Measurements from ENCODE around the gene UBAC2.
A peak's percentile ranks its signal among the peaks of the same experiment; 100 is the strongest.

The UBAC2 gene

DNA sequence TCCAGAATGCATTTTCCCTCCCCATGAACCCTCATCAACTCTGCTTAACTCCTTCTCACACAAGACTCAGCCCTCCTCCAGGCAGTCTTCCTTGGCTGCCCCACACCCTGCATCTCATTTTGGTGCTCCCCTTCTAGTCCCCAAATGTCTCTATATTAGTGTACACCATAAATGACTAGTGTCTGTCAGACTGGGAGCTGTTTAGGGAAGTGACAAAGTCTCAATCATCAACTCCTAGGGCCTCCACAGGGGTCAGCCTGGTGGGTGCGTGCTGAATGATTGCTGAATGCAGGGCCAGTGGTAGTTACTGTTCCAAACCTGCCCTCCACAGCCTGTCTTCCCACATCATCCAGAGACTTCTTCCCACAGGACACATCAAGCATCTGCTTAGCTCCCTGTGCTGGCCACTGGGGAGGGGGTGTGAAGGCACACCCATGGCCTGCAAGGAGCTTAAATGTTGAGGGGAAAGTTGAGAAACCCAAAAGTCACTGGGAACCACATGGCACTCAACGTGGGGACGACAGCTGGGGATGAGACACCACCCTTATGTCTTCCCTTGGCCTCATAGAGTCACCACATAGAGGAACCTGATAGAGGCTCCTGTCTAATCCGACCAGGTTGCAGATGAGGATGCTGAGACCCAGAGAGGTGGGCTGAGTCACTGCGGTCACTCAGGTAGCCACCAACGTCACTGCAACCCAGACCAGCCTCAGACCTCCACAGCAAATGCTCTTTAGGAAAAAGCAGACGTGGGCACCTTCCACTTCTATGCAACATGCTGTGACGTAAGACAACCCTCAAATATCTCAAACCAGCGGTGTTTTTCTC is 221.3 kb downstream of the UBAC2 start:
- DNase-seq (ENCODE audit: extremely low spot score), result peak; percentile 47
- CTCF ChIA-PET, result interaction anchor here (0.9 to 9.8 kb wide), 8 partner anchors 9 to 153 kb away, joined by 3 to 155 read pairs (median 7); no protein-coding TSS in a partner anchor
- POLR2A ChIA-PET, result interaction anchor here (1.1 kb wide), 1 partner anchor 11 kb away, joined by 3 read pairs; no protein-coding TSS in a partner anchor
- TF ChIP-seq, protein P1, sequence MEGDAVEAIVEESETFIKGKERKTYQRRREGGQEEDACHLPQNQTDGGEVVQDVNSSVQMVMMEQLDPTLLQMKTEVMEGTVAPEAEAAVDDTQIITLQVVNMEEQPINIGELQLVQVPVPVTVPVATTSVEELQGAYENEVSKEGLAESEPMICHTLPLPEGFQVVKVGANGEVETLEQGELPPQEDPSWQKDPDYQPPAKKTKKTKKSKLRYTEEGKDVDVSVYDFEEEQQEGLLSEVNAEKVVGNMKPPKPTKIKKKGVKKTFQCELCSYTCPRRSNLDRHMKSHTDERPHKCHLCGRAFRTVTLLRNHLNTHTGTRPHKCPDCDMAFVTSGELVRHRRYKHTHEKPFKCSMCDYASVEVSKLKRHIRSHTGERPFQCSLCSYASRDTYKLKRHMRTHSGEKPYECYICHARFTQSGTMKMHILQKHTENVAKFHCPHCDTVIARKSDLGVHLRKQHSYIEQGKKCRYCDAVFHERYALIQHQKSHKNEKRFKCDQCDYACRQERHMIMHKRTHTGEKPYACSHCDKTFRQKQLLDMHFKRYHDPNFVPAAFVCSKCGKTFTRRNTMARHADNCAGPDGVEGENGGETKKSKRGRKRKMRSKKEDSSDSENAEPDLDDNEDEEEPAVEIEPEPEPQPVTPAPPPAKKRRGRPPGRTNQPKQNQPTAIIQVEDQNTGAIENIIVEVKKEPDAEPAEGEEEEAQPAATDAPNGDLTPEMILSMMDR (IDR thresholded peaks at IDR 0.05; ENCODE audit: control extremely low read depth, extremely low read depth, low read depth, missing control alignments), result no peak

GRCh38 chr13:99422586-99423220 is 222.0 kb downstream of the UBAC2 start:
- DNase-seq (ENCODE audit: extremely low spot score), result no peak
- POLR2A ChIA-PET, result interaction anchor here (0.6 to 1.1 kb wide), 2 partner anchors 9 to 12 kb away, joined by 3 to 4 read pairs; no protein-coding TSS in a partner anchor
- CTCF ChIA-PET, result interaction anchor here (0.9 to 9.8 kb wide), 6 partner anchors 9 to 46 kb away, joined by 3 to 155 read pairs (median 9); no protein-coding TSS in a partner anchor
- TF ChIP-seq, protein P1 (IDR thresholded peaks at IDR 0.05; ENCODE audit: control extremely low read depth, extremely low read depth, low read depth, missing control alignments), result no peak

DNA sequence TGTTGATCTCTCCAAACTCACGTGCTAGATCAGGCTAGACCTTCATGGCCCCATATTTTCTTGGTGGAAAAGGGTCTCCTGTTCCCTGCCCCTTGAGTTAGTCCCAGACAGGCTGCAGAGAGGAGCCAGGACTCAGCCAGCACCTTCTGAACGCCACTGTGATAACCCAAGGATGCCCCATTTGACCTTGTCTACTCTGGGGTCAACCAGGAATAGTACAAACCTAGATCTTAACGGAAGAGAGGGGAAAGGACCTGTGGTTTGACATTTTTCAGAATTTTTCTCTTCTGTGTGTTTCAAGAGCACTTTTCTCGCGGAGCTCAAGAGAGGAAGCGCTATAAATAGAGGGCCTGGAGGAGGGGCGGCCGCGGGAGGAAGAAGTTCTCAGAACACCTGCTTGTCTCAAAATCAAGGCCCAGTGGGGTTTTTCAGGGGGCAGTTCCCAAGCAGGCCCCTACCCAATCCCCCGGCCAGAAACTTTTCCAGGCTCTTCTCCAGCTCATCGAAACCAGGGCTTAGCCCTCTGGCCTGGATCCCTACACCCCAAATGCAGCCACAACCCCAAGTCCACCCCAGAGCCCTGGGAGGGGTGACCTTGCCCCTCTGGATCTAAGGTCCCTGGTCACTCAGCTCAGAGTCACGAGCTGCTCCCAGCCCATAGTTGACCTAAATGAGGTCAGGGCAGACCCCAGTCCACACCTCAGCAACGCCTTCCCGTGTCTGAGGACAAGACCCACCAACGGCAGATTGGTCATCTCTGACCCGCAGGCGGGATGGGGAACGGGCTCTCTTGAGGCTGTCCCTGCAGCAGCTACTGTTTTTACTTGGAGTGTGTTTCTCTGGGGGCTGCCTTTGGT is 225.1 kb downstream of the UBAC2 start:
- POLR2A ChIA-PET, result interaction anchor here (0.6 to 1.6 kb wide), 2 partner anchors 9 to 42 kb away, joined by 3 to 5 read pairs; no protein-coding TSS in a partner anchor
- TF ChIP-seq, protein P1 (IDR thresholded peaks at IDR 0.05; ENCODE audit: control extremely low read depth, extremely low read depth, low read depth, missing control alignments), result no peak
- CTCF ChIA-PET, result interaction anchor here (1.1 to 9.8 kb wide), 8 partner anchors 9 to 156 kb away, joined by 3 to 155 read pairs (median 4); no protein-coding TSS in a partner anchor
- peak; percentile 71 for DNase-seq (ENCODE audit: extremely low spot score)

DNA sequence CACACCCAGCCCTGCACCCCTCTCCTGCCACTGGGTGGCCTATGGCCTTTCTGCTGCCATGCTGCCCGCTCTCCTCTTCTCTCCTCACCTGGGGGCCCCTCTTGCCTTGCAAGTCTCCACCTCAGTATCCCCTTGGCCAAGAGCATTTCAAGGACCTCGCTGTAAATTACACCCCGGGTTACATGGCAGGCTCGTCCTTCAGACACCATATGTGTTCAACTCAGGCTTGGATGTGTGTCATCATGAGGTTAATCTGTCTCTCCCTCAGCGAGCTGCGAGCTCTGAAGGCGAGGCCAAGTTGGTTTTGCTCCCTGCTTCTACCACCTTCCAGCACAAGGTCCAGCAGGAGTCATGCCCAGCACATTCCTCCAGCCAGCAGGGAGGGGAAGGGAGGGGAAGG is 225.8 kb downstream of the UBAC2 start:
- CTCF ChIA-PET, result interaction anchor here (1.1 to 9.8 kb wide), 7 partner anchors 9 to 157 kb away, joined by 3 to 155 read pairs (median 4); no protein-coding TSS in a partner anchor
- POLR2A ChIA-PET, result interaction anchor here (1.6 kb wide), 1 partner anchor 8 kb away, joined by 5 read pairs; no protein-coding TSS in a partner anchor
- DNase-seq (ENCODE audit: extremely low spot score), result no peak
- TF ChIP-seq, protein P1 (IDR thresholded peaks at IDR 0.05; ENCODE audit: control extremely low read depth, extremely low read depth, low read depth, missing control alignments), result no peak

DNA sequence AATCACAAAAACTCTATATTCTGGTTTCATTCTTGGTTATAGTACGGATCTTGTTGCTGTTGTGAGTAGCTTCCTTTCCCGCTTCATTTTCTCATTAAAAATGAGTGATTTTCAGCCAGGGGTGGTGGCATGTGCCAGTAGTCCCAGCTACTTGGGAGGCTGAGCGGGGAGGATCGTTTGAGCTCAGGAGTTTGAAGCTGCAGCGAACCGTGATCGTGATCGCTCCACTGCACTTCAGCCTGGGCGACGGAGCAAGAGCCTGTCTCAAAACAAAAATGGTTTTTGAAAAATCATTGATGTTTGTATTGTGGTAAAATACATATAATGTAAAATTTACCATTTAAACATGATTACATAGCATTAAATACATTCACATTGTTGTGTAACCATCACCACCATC is 229.0 kb downstream of the UBAC2 start:
- TF ChIP-seq, protein P1 (IDR thresholded peaks at IDR 0.05; ENCODE audit: control extremely low read depth, extremely low read depth, low read depth, missing control alignments), result no peak
- no peak for DNase-seq (ENCODE audit: extremely low spot score)
- ChIA-PET CTCF (interaction anchor here (0.8 to 3.5 kb wide), 4 partner anchors 11 to 161 kb away, joined by 3 to 17 read pairs (median 4); no protein-coding TSS in a partner anchor), POLR2A (interaction anchor here (0.6 to 0.7 kb wide), 2 partner anchors 54 to 56 kb away, joined by 3 to 5 read pairs; no protein-coding TSS in a partner anchor)
